Adrenal gland (tissue), 5 donors: ENCODE results near the gene ART3.

ENCODE experiments used
- POLR2A ChIP-seq, 2 donors: fragments of 450-650 bp; IDR thresholded peaks; one replicate each; pipeline ENCODE4 v1.6.1; 2017; ENCODE audit warnings: antibody characterized with exemption in 2 of 2, mild to moderate bottlenecking in 2 of 2, moderate library complexity in 1 of 2
- TF ChIP-seq, protein P1 (sequence below), 6 experiments: fragments of 450-650 bp in 4 of 6; fragments of 200-600 bp in 2 of 6; sonication (generic) in 1 of 6; IDR thresholded peaks; 1 replicate in 5 of 6; 2 replicates in 1 of 6; pipeline versions ENCODE4 v1.5.1 to v1.8.0; 2016 to 2021; ENCODE audit warnings: antibody characterized with exemption in 6 of 6, mild to moderate bottlenecking in 2 of 6, moderate library complexity in 1 of 6
- donor health status: DM: no; HTN: no; CAD: no.

DNA sequence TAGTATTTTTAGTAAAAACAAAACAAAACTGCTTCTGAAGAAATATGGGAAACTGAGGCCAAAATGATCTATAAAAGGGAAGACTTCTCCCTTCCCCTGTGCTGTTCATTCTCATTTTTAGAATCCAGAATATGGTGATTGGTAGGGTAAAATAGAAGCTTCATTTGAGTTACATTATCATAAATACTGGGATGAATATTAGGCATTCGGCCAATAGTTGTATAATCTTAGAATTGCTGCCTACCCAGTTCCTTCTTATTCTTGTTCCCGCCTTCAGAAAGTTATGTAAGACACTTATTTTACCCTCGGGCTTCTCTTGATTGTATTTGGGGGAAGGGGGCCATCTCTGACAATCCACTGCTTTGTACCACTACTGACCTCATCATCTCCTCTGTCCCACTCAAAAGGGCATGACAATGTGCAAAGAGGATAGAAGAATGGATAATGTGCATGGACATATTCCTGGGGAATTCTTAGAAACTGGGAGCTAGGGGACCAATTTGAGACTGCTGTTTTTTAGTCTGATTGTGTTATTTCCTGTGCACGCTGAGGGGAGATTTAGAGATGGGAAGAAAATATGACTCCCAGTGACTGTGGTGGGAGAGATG lies 588 bp downstream of the ART3 start:
- TF ChIP-seq, protein P1, sequence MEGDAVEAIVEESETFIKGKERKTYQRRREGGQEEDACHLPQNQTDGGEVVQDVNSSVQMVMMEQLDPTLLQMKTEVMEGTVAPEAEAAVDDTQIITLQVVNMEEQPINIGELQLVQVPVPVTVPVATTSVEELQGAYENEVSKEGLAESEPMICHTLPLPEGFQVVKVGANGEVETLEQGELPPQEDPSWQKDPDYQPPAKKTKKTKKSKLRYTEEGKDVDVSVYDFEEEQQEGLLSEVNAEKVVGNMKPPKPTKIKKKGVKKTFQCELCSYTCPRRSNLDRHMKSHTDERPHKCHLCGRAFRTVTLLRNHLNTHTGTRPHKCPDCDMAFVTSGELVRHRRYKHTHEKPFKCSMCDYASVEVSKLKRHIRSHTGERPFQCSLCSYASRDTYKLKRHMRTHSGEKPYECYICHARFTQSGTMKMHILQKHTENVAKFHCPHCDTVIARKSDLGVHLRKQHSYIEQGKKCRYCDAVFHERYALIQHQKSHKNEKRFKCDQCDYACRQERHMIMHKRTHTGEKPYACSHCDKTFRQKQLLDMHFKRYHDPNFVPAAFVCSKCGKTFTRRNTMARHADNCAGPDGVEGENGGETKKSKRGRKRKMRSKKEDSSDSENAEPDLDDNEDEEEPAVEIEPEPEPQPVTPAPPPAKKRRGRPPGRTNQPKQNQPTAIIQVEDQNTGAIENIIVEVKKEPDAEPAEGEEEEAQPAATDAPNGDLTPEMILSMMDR (IDR thresholded peaks at IDR 0.05): no peak
- TF ChIP-seq POLR2A (IDR thresholded peaks at IDR 0.05): no peak
